HG03558 (cell line): ENCODE measurements around the gene VAPA.

Experiments used
- ATAC-seq: cut with Tn5 transposase; IDR thresholded peaks from one replicate; pipeline ENCODE4 v1.9.1; 2021; ENCODE audit warnings: moderate number of reproducible peaks; ENCODE audit not compliant: unreplicated experiment; ENCODE audit errors: extremely low read depth

The VAPA gene

GRCh38 chr18:9993521-9994025 lies 79.8 kb downstream of the VAPA start:
- no peak for ATAC-seq

- no peak for ATAC-seq
Observed at GRCh38 chr18:9994026-9994570, 80.3 kb downstream of the VAPA start.

GRCh38 chr18:9994701-9995235 lies 81.0 kb downstream of the VAPA start:
- no peak for ATAC-seq

DNA sequence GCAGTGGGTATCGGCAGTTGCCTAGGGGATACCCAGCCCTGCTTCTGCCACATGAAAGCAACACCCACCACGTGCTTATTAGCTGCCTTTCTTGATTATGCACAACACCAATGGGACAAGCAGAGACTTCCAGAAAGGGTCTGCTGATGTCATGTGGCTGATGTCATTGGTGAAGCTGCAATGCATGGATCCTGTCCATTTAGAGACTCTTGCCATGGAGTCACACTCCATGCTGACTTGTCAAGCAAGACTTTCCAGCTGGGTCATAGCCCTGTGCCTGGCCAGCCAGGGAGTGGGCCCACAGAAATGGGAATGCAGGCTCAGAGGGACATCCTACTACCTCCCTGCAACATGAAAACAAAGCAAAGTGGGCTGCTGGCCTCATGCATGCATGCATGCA lies 81.8 kb downstream of the VAPA start:
- ATAC-seq = no peak

DNA sequence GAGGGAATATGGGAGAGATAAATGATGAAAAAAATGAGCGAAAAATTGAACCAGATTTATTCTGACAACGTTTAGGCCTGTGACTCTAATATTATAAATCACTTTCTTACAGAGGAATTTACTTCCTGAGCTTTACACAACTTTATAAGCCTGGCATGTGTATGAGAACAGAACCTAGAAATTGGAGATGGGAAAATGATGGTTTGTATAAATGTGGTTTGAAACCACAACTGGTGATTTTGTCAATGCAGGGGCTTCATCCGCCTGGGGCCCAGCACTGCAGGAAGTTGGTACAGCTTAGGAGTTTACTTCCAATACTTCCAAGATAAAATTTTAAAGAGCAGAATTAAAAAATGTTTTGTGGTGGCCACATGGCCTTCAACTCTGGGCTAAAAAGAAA lies 82.3 kb downstream of the VAPA start:
- no peak for ATAC-seq

DNA sequence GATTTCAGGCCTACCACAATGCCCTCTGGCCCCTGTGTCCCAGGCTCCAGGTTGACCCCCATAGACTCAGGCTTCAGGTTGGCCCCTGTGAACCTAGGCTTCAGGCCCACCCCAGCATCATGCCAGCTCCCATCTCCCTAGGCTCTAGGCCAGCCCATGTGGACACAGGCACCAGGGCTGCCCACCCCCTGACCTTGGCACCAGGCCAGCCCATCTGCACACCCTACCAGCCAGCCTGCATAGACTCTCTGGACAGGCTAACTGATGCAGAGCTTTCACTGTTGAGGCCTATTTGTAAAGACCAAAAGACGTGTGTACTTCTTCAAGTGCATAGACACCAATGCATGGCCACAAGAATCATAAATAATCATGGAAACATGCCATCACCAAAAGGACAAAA lies 83.9 kb downstream of the VAPA start:
- no peak for ATAC-seq

DNA sequence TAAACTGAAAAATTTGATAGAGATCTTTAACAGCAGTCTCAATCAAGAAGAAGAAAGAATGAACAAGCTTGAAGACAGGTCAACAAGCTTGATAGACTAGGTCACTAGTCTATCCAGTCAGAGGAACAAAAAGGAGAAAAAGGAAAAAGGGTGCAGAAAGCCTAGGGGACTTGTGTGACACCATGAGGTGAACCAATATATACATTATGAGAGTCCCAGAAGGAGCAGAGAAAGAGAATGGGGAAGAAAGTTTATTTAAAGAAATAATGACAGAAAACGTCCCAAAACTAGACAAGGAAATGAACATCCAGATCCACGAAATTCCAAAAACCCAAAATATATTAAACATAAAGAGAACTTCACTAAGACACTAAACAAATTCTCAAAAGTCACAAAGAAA lies 84.5 kb downstream of the VAPA start:
- no peak for ATAC-seq

- no peak for ATAC-seq
Observed at GRCh38 chr18:10002280-10002679, 88.5 kb downstream of the VAPA start.

GRCh38 chr18:10003281-10003680 lies 89.5 kb downstream of the VAPA start:
- ATAC-seq = no peak

DNA sequence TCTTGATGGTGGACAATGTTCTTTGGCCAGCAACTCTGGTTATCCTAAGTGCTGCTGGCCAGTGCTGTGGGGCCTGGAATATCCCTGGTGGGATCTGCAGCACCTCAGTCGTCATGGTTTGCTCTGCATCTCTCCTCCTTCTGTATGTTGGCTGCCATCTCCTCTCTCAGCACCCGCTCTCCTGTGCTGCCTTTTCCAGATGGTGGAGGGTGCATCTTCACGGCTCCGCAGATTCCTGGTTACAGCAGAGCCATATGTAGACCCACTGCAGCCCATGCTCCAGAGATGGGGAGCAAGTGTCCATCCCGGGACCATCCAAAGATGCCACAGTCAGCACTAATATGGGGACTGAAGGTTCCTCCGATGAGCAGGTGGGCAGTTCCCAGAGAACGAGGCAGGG lies 90.0 kb downstream of the VAPA start:
- no peak for ATAC-seq

DNA sequence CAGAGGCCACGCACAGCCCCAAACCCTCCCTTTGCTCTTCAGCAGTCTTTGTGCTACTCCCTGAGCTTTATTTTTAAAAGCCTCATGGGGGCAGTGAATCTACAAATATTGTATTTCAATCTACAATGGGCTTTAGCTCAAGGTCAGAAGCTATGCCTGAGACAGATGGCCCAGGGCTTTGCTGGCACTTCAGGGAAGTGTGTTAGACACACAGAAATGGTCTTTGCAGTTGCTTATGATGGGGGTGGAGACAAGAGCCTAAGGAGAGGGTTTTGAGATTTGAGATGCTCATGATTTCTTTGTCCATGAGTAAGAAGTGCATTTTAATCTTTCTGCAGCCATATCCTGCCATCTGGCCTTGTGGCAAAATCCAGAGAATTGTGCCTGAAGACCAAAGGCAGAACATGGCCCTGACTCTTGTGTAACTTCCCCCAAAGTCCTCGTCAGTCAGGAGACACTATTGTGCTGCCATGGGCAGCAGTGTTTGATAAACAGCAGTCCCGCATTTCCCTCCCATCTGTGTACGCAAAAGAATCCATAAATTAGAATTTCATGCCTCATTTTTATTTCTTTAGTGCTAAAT lies 92.6 kb downstream of the VAPA start:
- ATAC-seq = no peak

GRCh38 chr18:10008006-10008647 lies 94.3 kb downstream of the VAPA start:
- no peak for ATAC-seq
